COR-L47 (cell line): Measurements from ENCODE around the gene ABCG8.

Experiments
- DNase-seq: peaks from one replicate; lab custom pipeline; 2025; lab: John Stamatoyannopoulos, UW

ABCG8 gene

DNA sequence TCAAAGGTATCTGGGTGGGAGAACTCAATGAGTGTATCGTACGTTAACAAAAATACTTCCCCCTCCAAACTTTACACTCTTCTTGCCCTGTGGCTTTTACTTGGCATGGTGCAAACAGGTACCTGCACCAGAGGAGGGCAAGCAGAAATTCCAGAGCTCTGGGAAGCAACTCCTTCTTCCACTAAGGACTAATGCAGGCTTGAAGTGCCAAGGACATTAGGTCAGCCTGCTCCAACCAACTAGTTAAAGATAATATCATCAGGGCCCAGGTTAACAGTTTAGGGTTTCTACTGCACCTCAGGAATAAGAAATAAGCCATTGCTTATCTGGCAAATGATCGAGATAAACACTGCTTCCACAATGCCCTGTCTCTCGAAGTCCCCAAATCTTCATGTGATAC is 86.7 kb downstream of the ABCG8 start:
- DNase-seq: no peak

GRCh38 chr2:43927442-43927841 is 88.7 kb downstream of the ABCG8 start:
- DNase-seq: no peak

- no peak for DNase-seq
Observed at GRCh38 chr2:43931293-43931692, 92.5 kb downstream of the ABCG8 start.
